Stomach (tissue), 9 donors: ENCODE data around the gene PLAGL2. TPM values are rescaled to one million over a fixed set of nuclear protein-coding genes. Genes with fewer than 3 reads are reported as not detected.

ENCODE experiments used
- DNase-seq, 2 donors: peaks; one replicate each; pipeline versions ENCODE4 v3.0.0 to v3.0.0-alpha.2; 2013 to 2019
- H3K27ac ChIP-seq, 5 donors: fragments of 200-600 bp in 4 of 5; sonication (generic) in 4 of 5; one replicate each; pipeline ENCODE4 v1.5.1; 2013 to 2019; ENCODE audit warnings: mild to moderate bottlenecking in 1 of 5, moderate library complexity in 1 of 5
- H3K27me3 ChIP-seq, 3 donors: fragments of 200-600 bp; sonication (generic); one replicate each; pipeline ENCODE4 v1.5.1; 2017 to 2019; ENCODE audit warnings: mixed run types in 1 of 3
- H3K36me3 ChIP-seq, 4 donors: fragments of 200-600 bp; sonication (generic); 1 replicate in 3 of 4; 2 replicates in 1 of 4; pipeline ENCODE4 v1.5.1; 2016 to 2019
- H3K4me1 ChIP-seq, 4 donors: fragments of 200-600 bp; sonication (generic); one replicate each; pipeline ENCODE4 v1.5.1; 2016 to 2019
- H3K4me3 ChIP-seq, 4 donors: fragments of 200-600 bp; sonication (generic) in 3 of 4; one replicate each; pipeline ENCODE4 v1.5.1; 2016 to 2019; ENCODE audit warnings: mild to moderate bottlenecking in 1 of 4
- H3K9me3 ChIP-seq, 4 donors: fragments of 200-600 bp; sonication (generic); one replicate each; pipeline ENCODE4 v1.5.1; 2016 to 2019
- EP300 ChIP-seq: sonication (generic); formaldehyde crosslinking; IDR thresholded peaks from one replicate; pipeline ENCODE4 v1.6.1; 2017; ENCODE audit warnings: antibody characterized with exemption
- POLR2A ChIP-seq, 4 donors: fragments of 450-650 bp; IDR thresholded peaks; one replicate each; pipeline ENCODE4 v1.6.1; 2016; ENCODE audit warnings: antibody characterized with exemption in 4 of 4, control low read depth in 2 of 4, mild to moderate bottlenecking in 1 of 4, moderate library complexity in 1 of 4
- POLR2AphosphoS5 ChIP-seq, 3 donors: sonication (generic); formaldehyde crosslinking; IDR thresholded peaks; one replicate each; pipeline ENCODE4 v1.6.1; 2016; ENCODE audit warnings: antibody characterized with exemption in 3 of 3
- WGBS, 5 donors: extraction: QIAGEN DNeasy Blood & Tissue Kit in 3 of 5; methylation state at CpG; one replicate each; pipeline versions ENCODE4 v1.1.5 to v1.1.7; 2013 to 2018; 5-methylcytosine and 5-hydroxymethylcytosine counted together
- intact Hi-C: fragments of 100-400 bp; cut with DNase I; formaldehyde crosslinking; loops from one replicate; pipeline ENCODE4 v1.15.1; 2023; ENCODE audit warnings: low total_unique reads
- polyA plus RNA-seq, 3 donors: library from polyadenylated mRNA; stranded (reverse); fragments of 200-250 nt; gene quantifications; one replicate each; pipeline ENCODE4 v1.2.3, GENCODE V29; 2013
- total RNA-seq, 5 donors: library from RNA; depleted of rRNA; stranded (reverse); fragments of >200 nt; gene quantifications; one replicate each; pipeline versions ENCODE4 v1.1.0 to v1.2.3, GENCODE V29; 2014 to 2016
- TF ChIP-seq, protein P1 (sequence below), 7 experiments: fragments of 450-650 bp in 4 of 7; fragments of 200-600 bp in 3 of 7; sonication (generic) in 3 of 7; IDR thresholded peaks; one replicate each; pipeline ENCODE4 v1.5.1; 2016 to 2019; ENCODE audit warnings: antibody characterized with exemption in 7 of 7, control low read depth in 2 of 7, mild to moderate bottlenecking in 1 of 7
- donor health status: healthy with polysubstance abuse.
- donor health status: Bipolar disorder and iron deficiency.
- donor health status: healthy.

PLAGL2 gene
- total and polyA plus RNA-seq, 8 donors, result 1.8 to 20.0 (median 4.4) TPM

DNA sequence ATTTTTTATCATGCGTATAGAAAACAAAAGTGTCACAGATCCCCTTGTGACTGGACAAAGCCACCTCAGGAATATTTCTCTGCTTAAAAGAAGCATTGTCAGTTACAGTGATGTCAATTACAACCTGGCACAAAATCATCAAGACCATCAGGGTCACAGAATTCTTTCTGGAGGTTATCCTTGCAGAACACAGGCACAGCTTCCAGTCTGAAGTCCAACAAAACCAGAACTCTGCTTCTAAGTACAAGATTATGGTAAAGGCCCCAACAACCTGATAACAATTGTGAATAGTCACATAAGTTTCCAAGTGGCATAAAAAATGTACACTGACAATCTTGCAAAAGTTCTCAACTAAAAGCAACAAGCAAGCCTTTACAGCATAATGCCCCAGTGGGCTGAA is 21.0 kb downstream of the PLAGL2 start:
- no peak overlapping the region for H3K27ac ChIP-seq
- no peaks in the 10 kb centered on the region for H3K36me3 ChIP-seq
- intact Hi-C loops, result no loop called here
- H3K4me3 ChIP-seq, result no peak overlapping the region
- H3K27me3 ChIP-seq, result no peaks in the 10 kb centered on the region
- TF ChIP-seq, protein P1, sequence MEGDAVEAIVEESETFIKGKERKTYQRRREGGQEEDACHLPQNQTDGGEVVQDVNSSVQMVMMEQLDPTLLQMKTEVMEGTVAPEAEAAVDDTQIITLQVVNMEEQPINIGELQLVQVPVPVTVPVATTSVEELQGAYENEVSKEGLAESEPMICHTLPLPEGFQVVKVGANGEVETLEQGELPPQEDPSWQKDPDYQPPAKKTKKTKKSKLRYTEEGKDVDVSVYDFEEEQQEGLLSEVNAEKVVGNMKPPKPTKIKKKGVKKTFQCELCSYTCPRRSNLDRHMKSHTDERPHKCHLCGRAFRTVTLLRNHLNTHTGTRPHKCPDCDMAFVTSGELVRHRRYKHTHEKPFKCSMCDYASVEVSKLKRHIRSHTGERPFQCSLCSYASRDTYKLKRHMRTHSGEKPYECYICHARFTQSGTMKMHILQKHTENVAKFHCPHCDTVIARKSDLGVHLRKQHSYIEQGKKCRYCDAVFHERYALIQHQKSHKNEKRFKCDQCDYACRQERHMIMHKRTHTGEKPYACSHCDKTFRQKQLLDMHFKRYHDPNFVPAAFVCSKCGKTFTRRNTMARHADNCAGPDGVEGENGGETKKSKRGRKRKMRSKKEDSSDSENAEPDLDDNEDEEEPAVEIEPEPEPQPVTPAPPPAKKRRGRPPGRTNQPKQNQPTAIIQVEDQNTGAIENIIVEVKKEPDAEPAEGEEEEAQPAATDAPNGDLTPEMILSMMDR (IDR thresholded peaks at IDR 0.05), result no peak
- no peak for DNase-seq
- no peaks in the 10 kb centered on the region for H3K9me3 ChIP-seq
- WGBS, 5 donors, result 96 to 100% (median 97%) methylated on average over 1 of the region's 1 CpG
- H3K4me1 ChIP-seq, result peaks cover 20 to 39% (median 27%) of the 10 kb centered on the region in 4 donors

DNA sequence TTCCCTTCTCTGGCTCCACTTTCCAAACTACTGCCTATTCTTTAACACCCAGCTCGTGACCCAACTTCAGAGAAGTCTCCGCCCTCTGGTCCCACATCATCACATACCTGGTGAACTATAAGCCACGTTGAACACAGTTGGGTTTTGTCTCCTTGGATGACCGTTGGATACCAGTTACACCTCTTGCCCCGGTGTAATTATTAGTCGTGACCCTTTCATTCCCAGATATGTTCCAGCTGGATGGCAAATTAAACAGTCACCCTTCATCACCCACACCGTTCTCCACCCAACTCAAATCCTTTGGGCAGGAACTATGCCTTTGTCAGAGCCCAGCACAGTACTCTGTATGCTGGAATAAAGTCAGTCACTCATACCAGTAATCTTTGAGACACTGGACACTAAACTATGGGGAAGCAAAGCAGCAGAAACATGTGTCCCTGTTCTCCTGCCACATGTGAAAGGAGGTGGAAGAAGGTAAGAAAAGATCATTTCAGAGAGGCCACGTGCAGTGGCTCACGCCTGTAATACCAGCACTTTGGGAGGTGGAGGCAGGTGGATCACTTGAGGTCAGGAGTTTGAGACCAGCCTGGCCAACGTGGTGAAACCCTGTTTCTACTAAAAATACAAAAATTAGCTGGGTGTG is 22.5 kb downstream of the PLAGL2 start:
- WGBS, 5 donors, result 63 to 74% (median 72%) methylated on average over 10 of the region's 10 CpGs
- no peaks in the 10 kb centered on the region for H3K27me3 ChIP-seq
- intact Hi-C loops, result no loop called here

DNA sequence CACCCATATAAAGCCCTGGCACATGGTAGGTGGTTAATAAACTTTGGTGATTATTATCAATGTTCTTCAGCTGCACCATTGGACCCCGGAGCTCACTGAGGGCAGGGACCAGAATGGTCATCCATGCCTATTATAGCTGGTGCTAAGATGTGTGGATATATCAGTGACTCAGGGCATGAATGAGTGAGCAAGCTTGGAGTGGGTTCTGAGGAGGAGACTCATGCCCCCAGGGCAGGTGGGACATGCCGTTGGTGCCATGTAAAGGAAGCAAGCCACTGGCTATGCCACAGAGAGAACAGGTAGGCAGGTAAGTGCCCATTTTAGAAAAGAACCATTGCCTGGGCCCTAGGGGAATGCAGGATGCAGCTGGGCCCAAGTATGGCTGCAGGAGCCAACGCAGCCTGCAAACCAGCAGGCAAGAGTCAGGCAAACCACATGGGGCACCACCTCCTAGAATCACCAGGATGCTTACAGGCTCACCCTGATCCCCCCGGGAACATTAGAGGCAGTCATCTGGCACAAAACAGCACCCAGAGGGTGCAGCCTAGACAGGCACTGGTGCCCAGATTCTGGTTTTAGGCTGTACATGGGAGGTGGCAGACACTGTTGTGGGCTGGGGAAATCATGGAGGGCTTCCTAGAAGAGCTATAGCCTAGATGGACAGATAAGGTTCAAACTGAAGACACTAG is 23.5 kb downstream of the PLAGL2 start:
- 81 to 98% (median 92%) methylated on average over 4 of the region's 4 CpGs for WGBS, 5 donors
- Histone ChIP-seq H3K4me3 (no peak overlapping the region), H3K36me3 (no peaks in the 10 kb centered on the region), H3K27me3 (no peaks in the 10 kb centered on the region), H3K27ac (no peak overlapping the region), H3K4me1 (peaks cover 5 to 19% (median 9%) of the 10 kb centered on the region in 4 donors), H3K9me3 (no peaks in the 10 kb centered on the region)
- intact Hi-C loops, result no loop called here
- TF ChIP-seq EP300, result no peak
- TF ChIP-seq POLR2A (IDR thresholded peaks at IDR 0.05), result no peak
- TF ChIP-seq, protein P1 (IDR thresholded peaks at IDR 0.05), result no peak
- TF ChIP-seq POLR2AphosphoS5 (IDR thresholded peaks at IDR 0.05), result no peak
- no peak for DNase-seq

More for the DNA sequence above, 22.5 kb downstream of the PLAGL2 start:
- no peak overlapping the region for H3K27ac ChIP-seq
- no peak for DNase-seq
- H3K36me3 ChIP-seq, result no peaks in the 10 kb centered on the region
- H3K4me3 ChIP-seq, result no peak overlapping the region
- TF ChIP-seq EP300 (no peak), POLR2A (IDR thresholded peaks at IDR 0.05) (no peak), POLR2AphosphoS5 (IDR thresholded peaks at IDR 0.05) (no peak)
- TF ChIP-seq, protein P1 (IDR thresholded peaks at IDR 0.05), result no peak
- H3K9me3 ChIP-seq, result no peaks in the 10 kb centered on the region
- H3K4me1 ChIP-seq, result peaks cover 14 to 26% (median 18%) of the 10 kb centered on the region in 4 donors

DNA sequence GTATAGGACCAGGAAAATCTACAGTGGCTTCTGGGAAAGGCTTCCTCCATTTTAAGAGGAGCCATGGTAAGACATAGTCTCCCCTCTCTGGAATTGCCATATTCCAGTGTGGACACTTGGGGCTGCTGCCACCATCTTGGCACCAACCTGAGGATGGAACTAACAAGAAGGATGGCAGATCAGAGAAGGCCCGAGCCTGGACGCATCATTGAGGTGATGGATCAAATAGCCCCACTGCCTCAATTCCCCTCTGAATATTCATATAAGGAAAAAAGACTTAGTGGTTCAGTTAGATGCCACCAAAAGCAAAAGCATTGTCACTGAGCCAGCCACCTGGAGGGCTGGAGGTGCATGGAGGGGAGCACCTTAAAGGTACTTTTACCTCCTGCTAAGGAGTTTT is 25.9 kb downstream of the PLAGL2 start:
- H3K9me3 ChIP-seq, result no peaks in the 10 kb centered on the region
- no peaks in the 10 kb centered on the region for H3K27me3 ChIP-seq
- no peaks in the 10 kb centered on the region for H3K4me1 ChIP-seq
- no peak for DNase-seq
- TF ChIP-seq EP300 (no peak), POLR2A (IDR thresholded peaks at IDR 0.05) (no peak)
- TF ChIP-seq, protein P1 (IDR thresholded peaks at IDR 0.05), result no peak
- 87 to 98% (median 97%) methylated on average over 2 of the region's 2 CpGs for WGBS, 5 donors
- no peak overlapping the region for H3K27ac ChIP-seq
- intact Hi-C loops, result no loop called here
- H3K36me3 ChIP-seq, result no peaks in the 10 kb centered on the region
- H3K4me3 ChIP-seq, result no peak overlapping the region
